Tibial nerve (tissue), 4 donors: ENCODE data around the gene SCAF4. TPM values are rescaled to one million over a fixed set of nuclear protein-coding genes. Genes with fewer than 3 reads are reported as not detected.
"Not testable (repeated sequence)": the region's sequence is repeated elsewhere in the genome, so short reads cannot be mapped to it uniquely, and the experiment has no call there.

ENCODE experiments used
- DNase-seq, 2 donors: peaks; one replicate each; pipeline ENCODE4 v3.0.0-alpha.2; 2019; ENCODE audit warnings: low spot score in 2 of 2
- H3K27ac ChIP-seq, 4 donors: fragments of 200-600 bp; sonication (generic) in 3 of 4; one replicate each; pipeline ENCODE4 v1.5.1; 2017 to 2019; ENCODE audit warnings: mild to moderate bottlenecking in 1 of 4
- H3K27me3 ChIP-seq, 2 donors: fragments of 200-600 bp; sonication (generic) in 1 of 2; one replicate each; pipeline versions ENCODE4 v1.5.1 to v1.6.0; 2017 to 2019
- H3K36me3 ChIP-seq, 3 donors: fragments of 200-600 bp; sonication (generic); one replicate each; pipeline ENCODE4 v1.5.1; 2018 to 2019
- H3K4me1 ChIP-seq, 4 donors: fragments of 200-600 bp; sonication (generic) in 3 of 4; one replicate each; pipeline ENCODE4 v1.5.1; 2017 to 2019
- H3K4me3 ChIP-seq, 4 donors: fragments of 200-600 bp; sonication (generic) in 3 of 4; one replicate each; pipeline ENCODE4 v1.5.1; 2017 to 2019; ENCODE audit warnings: mild to moderate bottlenecking in 1 of 4, moderate library complexity in 1 of 4
- H3K9me3 ChIP-seq, 4 donors: fragments of 200-600 bp; sonication (generic) in 3 of 4; one replicate each; pipeline ENCODE4 v1.5.1; 2017 to 2019
- CTCF ChIP-seq, 5 experiments: fragments of 200-600 bp in 3 of 5; fragments of 450-650 bp in 2 of 5; sonication (generic) in 3 of 5; IDR thresholded peaks; one replicate each; pipeline ENCODE4 v1.5.1; 2016 to 2019; ENCODE audit warnings: antibody characterized with exemption in 5 of 5, mild to moderate bottlenecking in 3 of 5, moderate library complexity in 2 of 5
- EP300 ChIP-seq, 2 donors: sonication (generic); formaldehyde crosslinking; IDR thresholded peaks; one replicate each; pipeline ENCODE4 v1.6.1; 2017; ENCODE audit warnings: antibody characterized with exemption in 2 of 2, mild to moderate bottlenecking in 1 of 2
- POLR2A ChIP-seq, 2 donors: fragments of 450-650 bp; IDR thresholded peaks; one replicate each; pipeline ENCODE4 v1.6.1; 2017; ENCODE audit warnings: antibody characterized with exemption in 2 of 2, mild to moderate bottlenecking in 2 of 2, moderate library complexity in 2 of 2
- WGBS, 2 donors: methylation state at CpG; one replicate each; pipeline ENCODE4 v1.1.5; 2018; 5-methylcytosine and 5-hydroxymethylcytosine counted together
- total RNA-seq, 4 donors: library from RNA; depleted of rRNA; stranded (reverse); fragments of >200 nt; gene quantifications; one replicate each; pipeline ENCODE4 v1.1.0, GENCODE V29; 2016

Gene SCAF4
- total RNA-seq, 4 donors from 2014 or later, result 13.2 to 23.2 (median 17.6) TPM

GRCh38 chr21:31741116-31741515, 9.2 kb upstream of the SCAF4 start:
- no peak for DNase-seq
- TF ChIP-seq CTCF (IDR thresholded peaks at IDR 0.05) (no peak), EP300 (IDR thresholded peaks at IDR 0.05) (no peak), POLR2A (IDR thresholded peaks at IDR 0.05) (no peak)
- WGBS, 2 donors, result 74 to 86% methylated on average over 5 of the region's 5 CpGs
- Histone ChIP-seq H3K4me1 (no peaks in the 10 kb centered on the region), H3K27me3 (no peaks in the 10 kb centered on the region), H3K9me3 (peaks cover 0 to 7% (median 0%) of the 10 kb centered on the region in 4 donors), H3K4me3 (no peak overlapping the region), H3K27ac (no peak overlapping the region), H3K36me3 (peaks cover 0 to 7% (median 0%) of the 10 kb centered on the region in 3 donors)

GRCh38 chr21:31737586-31738397, 5.9 kb upstream of the SCAF4 start:
- 92% methylated on average over 8 of the region's 8 CpGs for WGBS, 2 donors
- not testable (repeated sequence) for DNase-seq, H3K36me3 ChIP-seq, H3K27me3 ChIP-seq, H3K4me3 ChIP-seq, H3K27ac ChIP-seq, H3K9me3 ChIP-seq
- H3K4me1 ChIP-seq, result peaks cover 0 to 17% (median 10%) of the 10 kb centered on the region in 4 donors

GRCh38 chr21:31735511-31735992, 3.6 kb upstream of the SCAF4 start:
- H3K36me3 ChIP-seq, result no peaks in the 10 kb centered on the region
- no peak overlapping the region for H3K4me3 ChIP-seq
- no peaks in the 10 kb centered on the region for H3K27me3 ChIP-seq
- H3K4me1 ChIP-seq, result peaks cover 0 to 22% (median 15%) of the 10 kb centered on the region in 4 donors
- H3K27ac ChIP-seq, result no peak overlapping the region
- 83 to 90% methylated on average over 4 of the region's 4 CpGs for WGBS, 2 donors
- no peaks in the 10 kb centered on the region for H3K9me3 ChIP-seq
- DNase-seq, result no peak
- TF ChIP-seq CTCF (IDR thresholded peaks at IDR 0.05), result no peak
- no peak for TF ChIP-seq EP300 (IDR thresholded peaks at IDR 0.05)

GRCh38 chr21:31733551-31734149, 1.7 kb upstream of the SCAF4 start:
- TF ChIP-seq CTCF (IDR thresholded peaks at IDR 0.05) (no peak), POLR2A (IDR thresholded peaks at IDR 0.05) (no peak), EP300 (IDR thresholded peaks at IDR 0.05) (no peak)
- Histone ChIP-seq H3K9me3 (no peaks in the 10 kb centered on the region), H3K27ac (peak overlapping the region; percentile 64 to 98 (median 94)), H3K4me1 (peaks cover 0 to 41% (median 26%) of the 10 kb centered on the region in 4 donors), H3K27me3 (no peaks in the 10 kb centered on the region), H3K36me3 (no peaks in the 10 kb centered on the region), H3K4me3 (no peak overlapping the region)
- DNase-seq, result no peak
- 58 to 62% methylated on average over 6 of the region's 6 CpGs for WGBS, 2 donors

GRCh38 chr21:31732597-31733550, 956 bp upstream of the SCAF4 start:
- TF ChIP-seq POLR2A (IDR thresholded peaks at IDR 0.05) (no peak), CTCF (IDR thresholded peaks at IDR 0.05) (no peak), EP300 (IDR thresholded peaks at IDR 0.05) (no peak)
- WGBS, 2 donors, result 20 to 25% methylated on average over 20 of the region's 20 CpGs
- peaks cover 0 to 49% (median 29%) of the 10 kb centered on the region in 4 donors for H3K4me1 ChIP-seq
- DNase-seq, result no peak
- peak overlapping the region; percentile 49 to 100 (median 88) for H3K4me3 ChIP-seq
- no peaks in the 10 kb centered on the region for H3K27me3 ChIP-seq
- peak overlapping the region; percentile 64 to 98 (median 94) for H3K27ac ChIP-seq
- H3K9me3 ChIP-seq, result no peaks in the 10 kb centered on the region
- no peaks in the 10 kb centered on the region for H3K36me3 ChIP-seq
